Measurements from ENCODE around the gene ZBP1.

The ZBP1 gene

DNA sequence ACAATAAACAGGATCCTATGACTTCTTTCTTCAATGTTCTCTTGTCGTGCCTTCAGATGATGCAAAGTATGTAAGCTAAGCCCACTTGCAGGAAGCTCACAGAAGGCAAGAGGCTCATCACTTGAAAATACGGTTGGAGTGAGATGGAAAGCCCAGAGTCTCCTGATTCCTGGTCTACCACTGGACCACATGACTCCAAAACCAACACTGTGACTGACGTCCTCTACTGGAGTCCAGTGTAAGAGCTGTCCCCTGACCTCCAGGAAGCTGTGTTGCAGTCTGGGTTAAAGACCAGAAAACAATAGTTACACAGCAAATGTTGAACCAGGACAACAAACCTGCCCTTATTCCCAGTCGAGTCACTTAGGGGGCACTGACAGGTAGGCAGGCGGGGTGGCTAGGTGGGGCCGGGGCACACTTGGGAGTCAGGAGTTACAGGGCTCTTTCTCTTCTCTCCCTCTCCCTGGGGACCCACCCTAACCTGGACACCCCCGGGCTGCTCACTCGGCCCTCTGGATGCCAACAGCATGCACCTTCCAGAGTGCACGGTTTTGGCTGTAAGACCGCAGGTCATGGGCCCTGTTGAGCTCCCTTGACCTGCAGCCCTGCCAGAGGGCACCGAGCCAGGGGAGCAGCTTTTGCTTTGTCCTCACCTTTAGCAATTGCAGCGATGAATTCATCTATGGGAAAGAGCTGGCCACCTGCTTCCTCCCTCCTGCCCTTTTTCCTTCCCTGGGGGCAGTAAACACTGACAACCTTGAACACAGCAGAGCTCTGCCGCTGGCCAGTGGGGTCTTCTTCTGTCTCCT is 51.9 kb downstream of the ZBP1 start:
- DNase-seq = no peak

GRCh38 chr20:57567471-57568079 is 52.7 kb downstream of the ZBP1 start:
- no peak for DNase-seq

DNA sequence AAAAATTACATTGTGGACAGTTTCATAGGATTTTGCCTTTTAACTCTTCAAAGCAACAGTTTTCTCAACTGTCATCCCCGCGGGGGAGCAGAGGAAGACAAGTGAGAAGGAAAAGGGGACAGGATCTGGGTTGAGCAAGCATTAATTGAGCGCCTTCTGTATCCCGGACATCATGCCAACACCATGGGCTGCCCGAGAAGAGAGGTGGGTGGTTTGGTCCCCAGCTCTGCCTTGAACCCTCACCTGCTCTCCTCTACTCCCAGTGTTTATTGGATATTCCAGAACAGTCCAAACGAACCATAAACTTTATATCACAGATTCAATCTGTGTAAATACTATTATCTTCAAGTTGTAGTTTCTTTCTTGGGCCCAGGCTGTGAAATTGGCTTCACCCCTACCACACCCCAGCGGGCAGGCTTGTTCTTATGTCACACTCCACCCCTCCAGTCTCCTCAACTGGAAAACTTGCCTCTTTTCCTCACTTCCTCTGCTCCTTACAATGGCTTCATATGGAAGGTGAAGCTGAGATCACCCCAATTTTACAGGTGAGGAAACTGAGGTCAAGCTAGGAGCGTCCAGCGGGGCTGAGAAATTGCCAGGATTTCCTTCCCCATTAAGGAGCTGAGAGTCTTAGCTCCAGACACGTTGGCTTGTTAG is 53.3 kb downstream of the ZBP1 start:
- DNase-seq = no peak

GRCh38 chr20:57566399-57566798 is 53.8 kb downstream of the ZBP1 start:
- DNase-seq = no peak

GRCh38 chr20:57564951-57565642 is 55.1 kb downstream of the ZBP1 start:
- DNase-seq = no peak

- no peak for DNase-seq
Observed at GRCh38 chr20:57564180-57564802, 55.9 kb downstream of the ZBP1 start.

- no peak for DNase-seq
Observed at GRCh38 chr20:57563522-57563921, 56.7 kb downstream of the ZBP1 start.

- DNase-seq = no peak
Observed at GRCh38 chr20:57562541-57563465, 57.4 kb downstream of the ZBP1 start.

DNA sequence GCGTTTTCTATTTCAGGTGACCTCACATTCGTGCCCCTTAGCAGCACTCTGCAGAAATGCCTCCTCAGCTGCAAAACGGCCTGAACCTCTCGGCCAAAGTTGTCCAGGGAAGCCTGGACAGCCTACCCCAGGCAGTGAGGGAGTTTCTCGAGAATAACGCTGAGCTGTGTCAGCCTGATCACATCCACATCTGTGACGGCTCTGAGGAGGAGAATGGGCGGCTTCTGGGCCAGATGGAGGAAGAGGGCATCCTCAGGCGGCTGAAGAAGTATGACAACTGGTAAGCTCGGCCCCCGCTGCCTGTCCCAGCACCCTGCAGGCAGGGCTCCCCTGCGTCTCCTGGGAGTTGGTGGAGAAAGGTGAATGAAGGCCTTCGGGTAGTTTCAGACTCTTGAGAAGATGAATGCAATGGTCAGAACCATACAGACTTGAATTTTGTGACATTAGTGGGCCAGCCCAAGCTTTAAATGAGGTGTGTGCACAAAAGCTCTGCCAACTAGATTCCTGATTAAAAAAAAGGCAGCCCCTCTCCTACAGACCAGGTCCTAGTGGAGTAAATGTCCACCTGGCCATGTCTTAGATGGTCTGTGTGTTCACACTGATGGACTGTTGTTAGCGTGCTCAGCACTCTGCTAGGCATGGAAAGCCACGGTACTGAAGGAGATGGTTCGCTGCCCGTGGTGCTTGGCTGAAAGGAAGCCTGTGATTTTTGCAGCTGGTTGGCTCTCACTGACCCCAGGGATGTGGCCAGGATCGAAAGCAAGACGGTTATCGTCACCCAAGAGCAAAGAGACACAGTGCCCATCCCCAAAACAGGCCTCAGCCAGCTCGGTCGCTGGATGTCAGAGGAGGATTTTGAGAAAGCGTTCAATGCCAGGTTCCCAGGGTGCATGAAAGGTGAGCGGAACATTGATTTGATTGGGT is 58.6 kb downstream of the ZBP1 start:
- DNase-seq = no peak

- no peak for DNase-seq
Observed at GRCh38 chr20:57560554-57561355, 59.5 kb downstream of the ZBP1 start, which contains the start of gene PCK1. PCK1 (plus strand) TSS chr20:57561110; CDS start chr20:57561412, 302 bp downstream.

- no peak for DNase-seq
Observed at GRCh38 chr20:57559658-57560553, 60.3 kb downstream of the ZBP1 start.

DNA sequence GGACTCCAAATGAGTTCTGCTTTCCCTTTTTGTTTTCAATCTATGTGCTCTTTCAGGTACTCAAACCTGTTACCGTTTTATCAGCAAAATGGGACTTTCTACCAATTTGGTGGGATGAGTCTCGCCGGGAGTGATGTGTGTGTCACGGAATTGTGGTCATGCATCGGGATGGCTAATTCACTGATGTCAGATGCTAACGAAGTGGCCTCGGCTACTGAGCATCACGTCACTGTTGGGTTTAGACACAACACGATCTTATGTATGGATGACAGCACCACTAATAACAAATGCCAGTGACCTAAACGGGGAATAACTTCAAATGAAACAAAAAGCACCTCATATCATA is 61.0 kb downstream of the ZBP1 start:
- no peak for DNase-seq

GRCh38 chr20:57558614-57559288 is 61.5 kb downstream of the ZBP1 start:
- no peak for DNase-seq

- no peak for DNase-seq
Observed at GRCh38 chr20:57557926-57558613, 62.2 kb downstream of the ZBP1 start.

- DNase-seq = no peak
Observed at GRCh38 chr20:57556980-57557274, 63.3 kb downstream of the ZBP1 start.

DNA sequence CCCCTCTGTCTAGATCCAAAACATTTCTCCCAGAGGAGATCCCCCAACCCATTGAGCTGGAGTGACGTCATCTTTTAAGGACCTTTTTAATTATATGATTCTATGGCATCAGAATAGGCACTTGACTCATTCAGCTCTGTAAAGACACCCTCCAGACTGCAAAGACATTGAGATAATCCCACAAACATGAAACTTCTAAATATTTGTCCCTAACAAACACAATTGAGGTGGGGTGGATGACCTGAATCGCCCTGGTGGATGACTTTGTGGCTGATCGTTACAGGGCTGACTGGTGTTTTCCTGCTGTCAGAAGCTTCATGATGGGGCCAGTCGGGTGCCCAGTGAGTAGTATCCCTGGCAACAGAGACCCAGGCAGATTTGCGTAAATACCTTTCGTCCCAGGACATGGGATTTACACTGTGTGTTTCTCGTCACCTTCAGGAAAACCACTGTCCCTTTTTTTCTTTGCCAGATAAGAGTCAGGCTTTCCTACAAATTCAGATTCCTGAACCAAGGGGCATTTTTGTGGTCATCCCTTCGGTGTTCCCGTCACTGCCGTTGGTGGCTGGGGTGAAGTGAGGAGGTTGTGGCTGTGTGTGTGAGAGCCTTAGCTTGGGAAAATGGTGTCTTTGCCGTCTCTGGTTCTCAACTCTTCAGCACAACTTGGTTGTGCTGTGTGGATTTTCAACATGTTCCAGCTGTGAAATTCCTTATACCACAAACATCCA is 64.6 kb downstream of the ZBP1 start:
- DNase-seq = no peak
